NB4 (cell line): ENCODE results near the gene LHX4.

Experiments
- CTCF ChIP-seq: IDR thresholded peaks from one replicate; pipeline ENCODE4 v1.5.1; 2012; ENCODE audit warnings: low read depth, low read length
- MAX ChIP-seq: IDR thresholded peaks from 2 replicates; pipeline ENCODE4 v1.6.1; 2011; ENCODE audit warnings: low read depth, low read length
- POLR2A ChIP-seq: IDR thresholded peaks from 2 replicates; pipeline ENCODE4 v1.6.1; 2011; ENCODE audit warnings: mild to moderate bottlenecking; ENCODE audit not compliant: insufficient read length; ENCODE audit errors: extremely low read depth

- TF ChIP-seq CTCF (no peak), POLR2A (no peak), MAX (no peak)
These were observed 16.5 kb downstream of the LHX4 start for GRCh38 chr1:180246579-180246978.
